T-helper 1 cell (primary cell): Measurements from ENCODE around the gene TMPRSS3.

ENCODE experiments used
- DNase-seq, 5 donors: peaks; one replicate each; pipeline ENCODE4 v3.0.0-alpha.2; 2012 to 2020

Gene TMPRSS3

GRCh38 chr21:42369821-42370220 is 26.0 kb downstream of the TMPRSS3 start:
- no peak for DNase-seq

GRCh38 chr21:42367367-42368165 is 28.3 kb downstream of the TMPRSS3 start:
- DNase-seq: no peak

GRCh38 chr21:42366292-42367010 is 29.4 kb downstream of the TMPRSS3 start, which contains the start of gene TFF1:
TSS of gene TFF1 (minus strand) at chr21:42366535. CDS start at chr21:42366495, 40 bp downstream.
- no peak for DNase-seq

GRCh38 chr21:42365770-42366169 is 30.1 kb downstream of the TMPRSS3 start:
- DNase-seq: no peak

GRCh38 chr21:42364304-42364865 is 31.5 kb downstream of the TMPRSS3 start:
- no peak for DNase-seq

GRCh38 chr21:42363312-42363711 is 32.5 kb downstream of the TMPRSS3 start:
- DNase-seq: no peak

- DNase-seq: no peak
These were observed 33.2 kb downstream of the TMPRSS3 start for GRCh38 chr21:42362700-42363099.

GRCh38 chr21:42362198-42362597 is 33.7 kb downstream of the TMPRSS3 start:
- DNase-seq: no peak

- DNase-seq: no peak
These were observed 34.6 kb downstream of the TMPRSS3 start for GRCh38 chr21:42361286-42361685.

GRCh38 chr21:42360317-42360716 is 35.5 kb downstream of the TMPRSS3 start:
- DNase-seq: no peak

- no peak for DNase-seq
These were observed 36.9 kb downstream of the TMPRSS3 start for GRCh38 chr21:42358937-42359336.

GRCh38 chr21:42358261-42358660 is 37.6 kb downstream of the TMPRSS3 start:
- DNase-seq: no peak

GRCh38 chr21:42357307-42357706 is 38.5 kb downstream of the TMPRSS3 start:
- no peak for DNase-seq

GRCh38 chr21:42356650-42357049 is 39.2 kb downstream of the TMPRSS3 start:
- no peak for DNase-seq

- DNase-seq: no peak
These were observed 39.8 kb downstream of the TMPRSS3 start for GRCh38 chr21:42356046-42356445.

- no peak for DNase-seq
These were observed 42.2 kb downstream of the TMPRSS3 start for GRCh38 chr21:42353623-42354022.

GRCh38 chr21:42352441-42353095 is 43.3 kb downstream of the TMPRSS3 start:
- DNase-seq: no peak

- DNase-seq: no peak
These were observed 44.0 kb downstream of the TMPRSS3 start for GRCh38 chr21:42351626-42352440.

GRCh38 chr21:42350927-42351426 is 44.9 kb downstream of the TMPRSS3 start, which contains the start of gene TFF2:
TSS of gene TFF2 (minus strand) at chr21:42350994. CDS start at chr21:42350957, 37 bp downstream.
- no peak for DNase-seq

GRCh38 chr21:42350318-42350910 is 45.4 kb downstream of the TMPRSS3 start:
- DNase-seq: no peak
